Stimulated activated CD4-positive, alpha-beta T cell treated with anti-CD3 and anti-CD28 coated beads, Interleukin-1b, Interleukin-23, amount 100 ng/mL, for 1 hour (primary cell): Measurements from ENCODE around the gene CST6.
"Not testable (repeated sequence)": the region's sequence is repeated elsewhere in the genome, so short reads cannot be mapped to it uniquely, and the experiment has no call there.

Experiments used
- DNase-seq, 2 donors: peaks; one replicate each; pipeline ENCODE4 v3.0.0-alpha.2; 2020; ENCODE audit warnings: low read depth in 2 of 2

The CST6 gene

GRCh38 chr11:65983589-65983987 lies 28.2 kb upstream of the CST6 start:
- no peak for DNase-seq

- DNase-seq: no peak
Observed at GRCh38 chr11:65987336-65987735, 24.5 kb upstream of the CST6 start.

DNA sequence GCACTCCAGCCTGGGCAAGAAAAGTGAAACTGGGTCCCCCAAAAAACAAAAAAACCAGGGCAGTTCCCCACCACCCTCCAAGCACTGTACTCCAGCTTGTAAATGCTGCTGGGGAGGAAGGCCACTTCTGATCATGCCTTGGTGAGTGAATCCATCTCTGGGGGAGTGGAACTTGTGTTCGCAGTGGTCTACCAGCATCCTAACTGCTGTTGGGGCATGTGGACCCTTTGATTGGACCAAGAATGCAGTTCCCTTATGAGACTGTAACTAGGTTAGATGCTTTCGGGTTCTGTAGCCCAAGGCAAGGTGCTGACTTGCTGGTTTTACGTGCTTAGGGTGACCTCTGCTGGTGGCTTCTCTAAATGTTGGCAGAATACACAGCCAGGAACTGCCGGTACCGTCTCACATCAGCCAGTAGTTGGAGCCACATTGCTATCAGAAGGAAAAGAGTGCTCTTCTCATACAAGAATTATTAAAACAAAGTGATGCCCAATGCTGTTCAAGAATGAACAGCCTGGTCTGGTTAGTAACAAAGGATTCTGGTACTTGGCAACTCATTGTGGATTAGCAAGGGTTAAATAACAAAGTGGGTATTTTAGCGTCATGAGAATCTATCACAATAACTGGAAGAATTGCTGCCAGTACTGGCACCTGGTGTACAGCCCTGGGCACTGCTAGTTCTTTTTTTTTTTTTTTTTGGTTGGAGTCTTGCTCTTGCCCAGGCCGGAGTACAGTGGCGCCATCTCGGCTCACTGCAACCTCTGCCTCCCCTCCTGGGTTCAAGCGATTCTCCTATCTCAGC lies 22.8 kb upstream of the CST6 start:
- peak; percentile 79 to 85 for DNase-seq

DNA sequence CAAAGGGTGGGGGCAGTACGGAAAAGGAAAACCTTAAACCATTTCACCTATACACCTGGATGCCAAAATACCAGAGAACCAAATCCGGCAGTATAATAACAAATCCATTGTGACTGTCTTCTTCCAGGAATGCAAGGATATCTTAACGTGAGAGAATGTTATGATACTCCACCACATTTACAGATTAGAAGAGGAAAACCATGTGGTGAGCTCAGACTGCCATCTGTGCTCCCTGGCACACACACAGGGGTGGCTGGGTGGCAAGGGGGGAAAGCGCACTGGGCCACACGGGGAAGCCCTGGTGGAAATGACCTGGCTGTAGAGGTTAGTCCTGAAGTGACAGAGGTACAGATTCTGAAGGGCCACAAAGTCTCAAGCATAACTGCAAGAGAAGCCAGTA lies 19.8 kb upstream of the CST6 start:
- DNase-seq: no peak

DNA sequence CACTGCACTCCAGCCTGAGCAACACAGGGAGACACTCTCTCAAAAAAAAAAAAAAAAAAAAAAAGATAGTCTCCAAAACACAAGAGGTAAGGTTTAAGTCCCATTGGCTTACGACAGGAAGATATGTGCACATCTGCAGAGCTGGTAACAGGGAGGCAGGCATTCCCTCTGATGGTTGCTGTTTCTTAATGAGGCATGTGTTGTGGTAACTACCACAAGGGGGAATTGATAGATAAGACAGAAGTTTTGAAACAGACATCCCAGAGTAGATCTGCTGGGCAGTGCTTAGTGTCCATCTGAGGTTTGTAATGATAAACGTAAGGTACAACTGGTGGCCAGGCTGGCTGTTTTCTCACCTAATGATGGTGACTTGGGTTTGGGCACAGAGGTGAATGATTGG lies 14.5 kb upstream of the CST6 start:
- DNase-seq: no peak

GRCh38 chr11:66001942-66002647 lies 9.7 kb upstream of the CST6 start, which contains the start of the genes BANF1 and EIF1AD:
BANF1 (plus strand) TSS chr11:66002503; CDS start chr11:66003251, 748 bp downstream.
EIF1AD (minus strand) TSS chr11:66002157; CDS start chr11:66000389, 1,768 bp downstream.
- peak; percentile 70 to 74 for DNase-seq

GRCh38 chr11:66002648-66003225 lies 9.1 kb upstream of the CST6 start:
- peak in 1 of 2 donors; percentile 32 for DNase-seq

GRCh38 chr11:66003291-66003690 lies 8.5 kb upstream of the CST6 start:
- DNase-seq: no peak

- no peak for DNase-seq
Observed at GRCh38 chr11:66004186-66004585, 7.6 kb upstream of the CST6 start.

- DNase-seq: no peak
Observed at GRCh38 chr11:66006134-66006890, 5.5 kb upstream of the CST6 start.

DNA sequence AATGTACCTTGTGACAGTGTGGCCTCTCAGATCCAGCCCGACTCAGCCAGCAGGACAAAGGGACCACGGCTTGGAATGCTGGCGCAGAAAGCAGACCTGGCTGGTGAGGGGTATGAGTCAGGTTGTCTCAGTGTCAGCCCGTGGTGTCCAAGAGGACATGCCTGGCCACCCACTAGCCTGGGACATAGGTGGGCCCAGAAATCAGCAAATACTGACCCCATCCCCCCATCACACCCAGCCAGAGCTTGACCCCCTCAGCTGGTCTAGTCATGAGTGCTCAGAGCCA lies 5.0 kb upstream of the CST6 start:
- DNase-seq: no peak

GRCh38 chr11:66007201-66007634 lies 4.6 kb upstream of the CST6 start:
- DNase-seq: no peak

GRCh38 chr11:66008095-66008467 lies 3.7 kb upstream of the CST6 start:
- DNase-seq: no peak

GRCh38 chr11:66008468-66009101 lies 3.2 kb upstream of the CST6 start:
- no peak for DNase-seq

GRCh38 chr11:66010036-66010435 lies 1.8 kb upstream of the CST6 start:
- not testable (repeated sequence) for DNase-seq

DNA sequence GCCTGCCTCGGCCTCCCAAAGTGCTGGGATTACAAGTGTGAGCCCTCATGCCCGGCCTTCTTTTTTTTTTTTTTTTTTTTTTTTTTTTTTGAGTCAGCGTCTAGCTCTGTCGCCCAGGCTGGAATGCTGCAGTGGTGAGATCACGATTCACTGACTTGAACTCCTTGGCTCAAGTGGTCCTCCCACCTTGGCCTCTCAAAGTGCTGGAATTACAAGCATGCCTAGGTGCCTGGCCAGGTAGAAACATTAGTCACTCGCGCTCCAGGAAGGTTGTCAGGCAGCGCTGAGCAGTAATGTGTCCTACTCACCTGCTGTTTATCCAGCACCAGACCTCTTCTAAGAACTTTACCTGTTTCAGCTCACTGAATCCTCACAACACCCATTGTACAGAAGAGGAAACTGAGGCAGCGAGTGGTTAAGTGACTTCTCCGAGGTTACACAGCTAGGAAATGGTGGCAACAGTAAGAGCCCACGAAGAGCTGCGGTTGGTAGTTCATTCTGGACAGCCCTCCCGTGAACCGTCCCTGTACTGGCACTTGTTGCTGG lies 496 bp upstream of the CST6 start:
- no peak for DNase-seq

- no peak for DNase-seq
Observed at GRCh38 chr11:66012371-66012945, 650 bp downstream of the CST6 start.

DNA sequence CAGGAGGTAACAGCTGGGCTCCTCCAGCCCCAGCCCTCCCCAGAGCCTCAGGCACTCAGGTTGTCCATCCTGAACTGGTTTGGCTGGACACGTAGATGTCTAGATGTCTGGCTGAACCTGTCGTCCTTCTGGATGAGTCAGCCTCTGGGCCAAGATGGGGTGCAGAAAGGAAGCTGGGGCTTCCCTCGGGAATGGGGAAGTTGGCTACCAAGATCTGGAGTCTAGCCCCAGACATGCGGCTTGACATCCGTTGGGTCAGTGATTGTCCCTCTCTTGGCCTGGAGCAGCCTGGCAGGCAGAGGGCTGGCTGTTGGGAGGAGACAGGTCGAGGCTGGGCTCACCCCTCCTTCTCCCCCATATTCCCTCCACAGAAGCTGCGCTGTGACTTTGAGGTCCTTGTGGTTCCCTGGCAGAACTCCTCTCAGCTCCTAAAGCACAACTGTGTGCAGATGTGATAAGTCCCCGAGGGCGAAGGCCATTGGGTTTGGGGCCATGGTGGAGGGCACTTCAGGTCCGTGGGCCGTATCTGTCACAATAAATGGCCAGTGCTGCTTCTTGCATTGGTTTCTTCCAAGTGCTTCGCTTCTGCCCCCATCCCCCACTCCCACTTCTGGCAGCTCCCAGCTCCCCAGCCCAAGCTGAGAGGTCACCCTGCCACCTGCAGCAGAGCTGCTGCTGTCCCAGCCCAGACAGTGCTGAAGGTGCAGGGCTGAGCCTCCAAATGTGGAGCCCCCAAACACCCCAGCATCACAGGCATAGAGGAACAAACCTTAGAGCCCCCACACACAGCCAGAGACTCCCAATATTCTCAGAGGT lies 1.3 kb downstream of the CST6 start:
- DNase-seq: no peak

DNA sequence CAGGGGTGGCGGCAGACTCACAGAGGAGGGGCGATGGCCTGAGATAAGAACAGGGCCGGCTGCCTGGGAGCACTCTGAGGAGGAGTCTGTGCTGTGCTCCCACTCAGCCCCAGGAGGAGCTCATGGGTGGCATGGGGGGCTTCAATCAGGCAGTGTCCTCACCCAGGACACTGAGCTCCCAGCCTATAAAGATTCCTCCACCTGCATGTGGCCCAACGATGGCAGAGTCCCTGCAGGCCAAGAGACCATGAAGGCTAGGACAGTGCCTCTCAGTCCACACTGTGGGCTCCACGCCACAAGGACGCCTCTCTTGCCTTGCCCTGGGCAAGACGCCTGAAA lies 1.9 kb downstream of the CST6 start:
- no peak for DNase-seq

GRCh38 chr11:66014804-66015453 lies 3.1 kb downstream of the CST6 start:
- no peak for DNase-seq
